Fibroblast of lung (primary cell): ENCODE measurements around the gene PRG3. TPM values are rescaled to one million over a fixed set of nuclear protein-coding genes. Genes with fewer than 3 reads are reported as not detected.
"Not testable (repeated sequence)": the region's sequence is repeated elsewhere in the genome, so short reads cannot be mapped to it uniquely, and the experiment has no call there.

ENCODE experiments used
- DNase-seq, 2 donors: peaks; one replicate each; pipeline versions ENCODE4 v3.0.0 to v3.0.0-alpha.2; 2010; ENCODE audit warnings: low read depth in 2 of 2
- H2AFZ ChIP-seq: 2 replicates; pipeline ENCODE4 v1.5.1; 2012; ENCODE audit warnings: low read length, control low read depth, inconsistent platforms
- H3K27ac ChIP-seq: 2 replicates; pipeline ENCODE4 v1.5.1; 2011; ENCODE audit warnings: low read length, control low read depth; ENCODE audit not compliant: insufficient read depth
- H3K27me3 ChIP-seq: 2 replicates; pipeline ENCODE4 v1.5.1; 2011; ENCODE audit warnings: mild to moderate bottlenecking, low read length; ENCODE audit not compliant: control insufficient read depth, insufficient read depth
- H3K36me3 ChIP-seq: 2 replicates; pipeline ENCODE4 v1.5.1; 2011; ENCODE audit warnings: low read length; ENCODE audit not compliant: control insufficient read depth, insufficient read depth
- H3K4me1 ChIP-seq: 2 replicates; pipeline ENCODE4 v1.5.1; 2011; ENCODE audit warnings: low read length; ENCODE audit not compliant: control insufficient read depth, insufficient read depth; ENCODE audit errors: extremely low read depth
- H3K4me2 ChIP-seq: 2 replicates; pipeline ENCODE4 v1.5.1; 2011; ENCODE audit warnings: low read length, control low read depth; ENCODE audit not compliant: insufficient read depth; ENCODE audit errors: extremely low read depth
- H3K4me3 ChIP-seq, 4 experiments: fragments of 200-600 bp in 1 of 4; sonication (generic) in 1 of 4; replicated peaks in 1 of 4; 2 replicates each; pipeline ENCODE4 v1.5.1; 2011 to 2016; ENCODE audit warnings: low read length in 4 of 4, low read depth in 3 of 4, mild to moderate bottlenecking in 3 of 4, control low read depth in 2 of 4, inconsistent platforms in 1 of 4, mixed read lengths in 1 of 4; ENCODE audit not compliant: insufficient read depth in 1 of 4; ENCODE audit errors: control extremely low read depth in 1 of 4
- H3K79me2 ChIP-seq: 2 replicates; pipeline ENCODE4 v1.5.1; 2012; ENCODE audit warnings: mild to moderate bottlenecking, low read length, inconsistent platforms; ENCODE audit not compliant: control insufficient read depth, insufficient read depth
- H3K9ac ChIP-seq: 2 replicates; pipeline ENCODE4 v1.5.1; 2011; ENCODE audit warnings: mild to moderate bottlenecking, low read length, control low read depth; ENCODE audit not compliant: insufficient read depth
- H3K9me3 ChIP-seq: 2 replicates; pipeline ENCODE4 v1.5.1; 2012; ENCODE audit warnings: low read depth, low read length; ENCODE audit not compliant: control insufficient read depth, insufficient read depth
- H4K20me1 ChIP-seq: 2 replicates; pipeline ENCODE4 v1.5.1; 2011; ENCODE audit warnings: low read length; ENCODE audit not compliant: control insufficient read depth, insufficient read depth; ENCODE audit errors: extremely low read depth
- EZH2 ChIP-seq: IDR thresholded peaks from 2 replicates; pipeline ENCODE4 v1.5.1; 2012; ENCODE audit warnings: low read length, control low read depth, mild to moderate bottlenecking; ENCODE audit errors: missing control alignments
- polyA plus RNA-seq, 2 donors: library from polyadenylated mRNA; depleted of rRNA in 1 of 2; stranded (reverse) in 1 of 2; unstranded in 1 of 2; fragments of >200 nt; gene quantifications; 2 replicates each; pipeline ENCODE4 v1.2.1, GENCODE V29; 2011 to 2012; ENCODE audit warnings: missing spikeins in 1 of 2
- total RNA-seq: library from RNA; depleted of rRNA; stranded (reverse); fragments of >200 nt; gene quantifications from 2 replicates; pipeline ENCODE4 v1.2.1, GENCODE V29; 2014
- TF ChIP-seq, protein P1 (sequence below), 2 donors: IDR thresholded peaks in 1 of 2; conservative IDR thresholded peaks in 1 of 2; 1 replicate in 1 of 2; 2 replicates in 1 of 2; pipeline ENCODE4 v1.5.1; 2011 to 2012; ENCODE audit warnings: low read length in 2 of 2, control low read depth in 1 of 2, inconsistent platforms in 1 of 2, low read depth in 1 of 2, mild to moderate bottlenecking in 1 of 2

The PRG3 gene
- total and polyA plus RNA-seq, 2 donors (not counting 1 experiment from before 2014, with no cell fraction given) = not detected

DNA sequence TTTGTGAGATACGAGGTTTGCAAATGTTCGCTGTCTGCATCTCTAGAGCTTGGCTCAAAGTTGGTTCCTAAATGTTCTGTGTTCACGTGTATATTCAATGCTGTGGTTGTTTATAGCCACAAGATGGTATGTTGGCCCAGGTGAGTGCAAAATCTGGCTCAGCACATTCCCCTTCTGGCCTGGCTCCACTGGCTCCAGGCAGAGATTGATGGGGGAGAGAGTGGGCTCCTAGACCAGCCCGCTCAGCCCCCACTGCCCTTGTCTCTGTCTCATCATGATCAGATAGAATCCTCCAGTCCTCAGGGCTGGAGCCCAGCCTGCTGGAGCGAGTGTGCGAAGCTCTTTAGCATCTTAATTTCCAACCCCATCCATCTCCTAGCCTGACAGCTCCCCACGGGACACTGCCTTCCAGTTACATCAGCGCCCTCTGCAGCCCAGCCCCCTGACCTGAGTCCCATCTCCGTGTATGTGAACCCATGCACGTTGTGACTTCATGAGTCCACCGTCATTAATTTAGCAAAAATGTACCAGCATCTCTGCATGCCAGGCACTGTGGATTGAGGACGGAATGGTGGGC is 40.8 kb downstream of the PRG3 start:
- H3K9me3 ChIP-seq = no peaks in the 10 kb centered on the region
- peak in 1 of 2 donors; percentile 26 for DNase-seq

DNA sequence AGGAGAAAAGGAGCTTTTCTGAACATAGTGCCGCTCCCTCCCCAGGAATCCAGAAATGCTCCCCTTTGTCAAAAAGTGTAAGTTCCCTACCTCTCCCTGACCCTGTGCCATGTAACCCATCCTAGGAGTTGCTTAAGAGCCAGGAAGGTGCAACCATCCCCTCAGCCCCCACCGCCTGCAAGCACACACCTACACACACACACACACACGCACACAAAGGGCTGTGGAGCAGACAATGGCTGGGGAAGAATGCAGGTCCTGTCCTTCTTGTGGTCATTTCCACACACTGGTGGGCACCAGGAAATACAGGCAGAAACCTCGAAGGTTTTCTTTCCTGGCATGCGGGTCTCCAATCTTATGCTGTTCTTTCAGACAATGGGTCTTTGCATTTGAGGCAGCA is 41.6 kb downstream of the PRG3 start:
- Histone ChIP-seq H3K36me3 (no peaks in the 10 kb centered on the region), H3K27ac (no peak overlapping the region), H3K4me2 (no peak overlapping the region), H3K9ac (no peak overlapping the region), H3K27me3 (peaks cover 16% of the 10 kb centered on the region), H4K20me1 (no peaks in the 10 kb centered on the region), H2AFZ (no peak overlapping the region), H3K4me3 (no peak overlapping the region), H3K79me2 (peaks cover 15% of the 10 kb centered on the region), H3K9me3 (no peaks in the 10 kb centered on the region), H3K4me1 (peaks cover 7% of the 10 kb centered on the region)
- TF ChIP-seq, protein P1, sequence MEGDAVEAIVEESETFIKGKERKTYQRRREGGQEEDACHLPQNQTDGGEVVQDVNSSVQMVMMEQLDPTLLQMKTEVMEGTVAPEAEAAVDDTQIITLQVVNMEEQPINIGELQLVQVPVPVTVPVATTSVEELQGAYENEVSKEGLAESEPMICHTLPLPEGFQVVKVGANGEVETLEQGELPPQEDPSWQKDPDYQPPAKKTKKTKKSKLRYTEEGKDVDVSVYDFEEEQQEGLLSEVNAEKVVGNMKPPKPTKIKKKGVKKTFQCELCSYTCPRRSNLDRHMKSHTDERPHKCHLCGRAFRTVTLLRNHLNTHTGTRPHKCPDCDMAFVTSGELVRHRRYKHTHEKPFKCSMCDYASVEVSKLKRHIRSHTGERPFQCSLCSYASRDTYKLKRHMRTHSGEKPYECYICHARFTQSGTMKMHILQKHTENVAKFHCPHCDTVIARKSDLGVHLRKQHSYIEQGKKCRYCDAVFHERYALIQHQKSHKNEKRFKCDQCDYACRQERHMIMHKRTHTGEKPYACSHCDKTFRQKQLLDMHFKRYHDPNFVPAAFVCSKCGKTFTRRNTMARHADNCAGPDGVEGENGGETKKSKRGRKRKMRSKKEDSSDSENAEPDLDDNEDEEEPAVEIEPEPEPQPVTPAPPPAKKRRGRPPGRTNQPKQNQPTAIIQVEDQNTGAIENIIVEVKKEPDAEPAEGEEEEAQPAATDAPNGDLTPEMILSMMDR (conservative IDR thresholded peaks at IDR 0.05 in 1 of 2, IDR thresholded peaks at IDR 0.05 in 1 of 2; ENCODE audit: low read depth in 1 of 2, low read length in 2 of 2) = no peak
- no peak for TF ChIP-seq EZH2
- no peak for DNase-seq

More for the DNA sequence above, 40.8 kb downstream of the PRG3 start:
- H3K27me3 ChIP-seq = peaks cover 16% of the 10 kb centered on the region
- TF ChIP-seq, protein P1 (conservative IDR thresholded peaks at IDR 0.05 in 1 of 2, IDR thresholded peaks at IDR 0.05 in 1 of 2; ENCODE audit: low read depth in 1 of 2, low read length in 2 of 2) = peak in 1 of 2 donors; percentile 24
- no peak for TF ChIP-seq EZH2
- no peak overlapping the region for H3K4me3 ChIP-seq
- peaks cover 7% of the 10 kb centered on the region for H3K79me2 ChIP-seq
- no peak overlapping the region for H3K4me2 ChIP-seq
- H3K36me3 ChIP-seq = no peaks in the 10 kb centered on the region
- no peak overlapping the region for H3K27ac ChIP-seq
- no peaks in the 10 kb centered on the region for H4K20me1 ChIP-seq
- peaks cover 4% of the 10 kb centered on the region for H3K4me1 ChIP-seq
- no peak overlapping the region for H2AFZ ChIP-seq
- H3K9ac ChIP-seq = no peak overlapping the region

DNA sequence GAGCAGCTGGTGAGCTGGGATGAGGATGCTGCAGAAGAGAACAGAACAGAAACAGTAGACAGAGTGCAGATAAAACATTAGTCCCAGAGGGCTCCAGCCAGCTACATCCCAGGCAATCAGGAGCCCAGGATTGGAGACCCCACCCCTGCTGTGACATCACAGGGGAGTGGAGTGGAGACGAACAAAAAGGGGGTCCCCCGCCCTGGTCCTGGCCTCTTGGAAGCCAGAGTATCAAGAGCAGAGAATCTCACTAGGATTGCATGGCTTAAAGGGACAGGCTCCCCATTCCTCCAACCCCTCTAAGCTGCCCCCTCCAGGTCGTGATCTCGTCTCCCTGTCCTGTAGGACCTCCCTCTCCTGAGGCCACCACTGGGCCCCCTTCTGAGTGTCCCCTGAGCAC is 42.8 kb downstream of the PRG3 start, which contains the start of gene P2RX3:
Gene P2RX3, plus strand, starts transcription at position 211 of the 400 bp plus-strand sequence. CDS start 199 bp downstream, outside the sequence.
- no peak within 1 kb of the TSS for H3K9ac ChIP-seq
- peaks cover 16% of the 10 kb centered on the region for H3K27me3 ChIP-seq
- no peaks in the 10 kb centered on the region for H3K9me3 ChIP-seq
- H3K27ac ChIP-seq = no peak within 1 kb of the TSS
- no peak within 1 kb of the TSS for H3K4me2 ChIP-seq
- H3K4me3 ChIP-seq = no peak within 1 kb of the TSS
- H3K36me3 ChIP-seq = no peaks in the 10 kb centered on the region
- no peaks in the 10 kb centered on the region for H4K20me1 ChIP-seq
- H3K4me1 ChIP-seq = peaks cover 7% of the 10 kb centered on the region
- H2AFZ ChIP-seq = no peak within 1 kb of the TSS
- no peak for TF ChIP-seq EZH2
- TF ChIP-seq, protein P1 (conservative IDR thresholded peaks at IDR 0.05 in 1 of 2, IDR thresholded peaks at IDR 0.05 in 1 of 2; ENCODE audit: low read depth in 1 of 2, low read length in 2 of 2) = no peak
- no peak for DNase-seq
- peaks cover 25% of the 10 kb centered on the region for H3K79me2 ChIP-seq

DNA sequence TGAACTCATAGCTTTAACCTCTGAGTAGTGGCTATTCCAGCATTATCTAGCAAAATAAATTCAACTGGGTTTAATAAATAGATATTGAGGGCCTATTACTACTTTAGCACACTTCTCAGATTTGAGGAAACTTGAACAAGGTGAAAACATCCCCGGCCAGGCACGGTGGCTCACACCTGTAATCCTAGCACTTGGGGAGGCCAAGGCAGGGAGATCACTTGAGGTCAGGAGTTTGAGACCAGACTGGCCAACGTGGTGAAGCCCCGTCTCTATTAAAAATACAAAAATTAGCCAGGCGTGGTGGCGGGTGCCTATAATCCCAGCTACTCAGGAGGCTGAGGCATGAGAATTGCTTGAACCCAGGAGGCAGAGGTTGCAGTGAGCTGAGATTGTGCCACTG is 44.1 kb downstream of the PRG3 start:
- not testable (repeated sequence) for H4K20me1 ChIP-seq, H2AFZ ChIP-seq, H3K36me3 ChIP-seq, DNase-seq, H3K27ac ChIP-seq, H3K9me3 ChIP-seq, H3K4me1 ChIP-seq, H3K4me2 ChIP-seq, H3K9ac ChIP-seq, H3K4me3 ChIP-seq
- peaks cover 16% of the 10 kb centered on the region for H3K27me3 ChIP-seq
- peaks cover 31% of the 10 kb centered on the region for H3K79me2 ChIP-seq
